Measurements from ENCODE around the gene TMEM168.

TMEM168 gene

DNA sequence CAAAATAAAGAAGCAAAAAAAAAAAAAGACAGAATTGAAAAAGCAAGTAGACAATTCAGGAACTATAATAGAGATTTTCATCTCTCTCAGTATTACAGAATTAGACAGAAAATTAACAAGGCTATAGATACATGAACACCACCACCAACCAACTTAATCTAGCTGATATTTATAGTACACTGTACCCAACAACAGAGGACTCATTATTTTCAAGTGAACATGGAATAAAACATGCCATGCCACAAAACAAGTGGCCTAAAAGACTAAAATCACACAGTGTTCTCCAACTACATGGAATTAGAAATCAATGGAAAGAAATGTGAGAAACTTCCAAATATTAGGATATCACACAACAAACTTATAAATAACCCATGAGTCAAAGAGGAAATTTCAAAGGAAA is 9.1 kb downstream of the TMEM168 start:
- no peak for DNase-seq (ENCODE audit: low read depth)
- TF ChIP-seq, protein P1, sequence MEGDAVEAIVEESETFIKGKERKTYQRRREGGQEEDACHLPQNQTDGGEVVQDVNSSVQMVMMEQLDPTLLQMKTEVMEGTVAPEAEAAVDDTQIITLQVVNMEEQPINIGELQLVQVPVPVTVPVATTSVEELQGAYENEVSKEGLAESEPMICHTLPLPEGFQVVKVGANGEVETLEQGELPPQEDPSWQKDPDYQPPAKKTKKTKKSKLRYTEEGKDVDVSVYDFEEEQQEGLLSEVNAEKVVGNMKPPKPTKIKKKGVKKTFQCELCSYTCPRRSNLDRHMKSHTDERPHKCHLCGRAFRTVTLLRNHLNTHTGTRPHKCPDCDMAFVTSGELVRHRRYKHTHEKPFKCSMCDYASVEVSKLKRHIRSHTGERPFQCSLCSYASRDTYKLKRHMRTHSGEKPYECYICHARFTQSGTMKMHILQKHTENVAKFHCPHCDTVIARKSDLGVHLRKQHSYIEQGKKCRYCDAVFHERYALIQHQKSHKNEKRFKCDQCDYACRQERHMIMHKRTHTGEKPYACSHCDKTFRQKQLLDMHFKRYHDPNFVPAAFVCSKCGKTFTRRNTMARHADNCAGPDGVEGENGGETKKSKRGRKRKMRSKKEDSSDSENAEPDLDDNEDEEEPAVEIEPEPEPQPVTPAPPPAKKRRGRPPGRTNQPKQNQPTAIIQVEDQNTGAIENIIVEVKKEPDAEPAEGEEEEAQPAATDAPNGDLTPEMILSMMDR (conservative IDR thresholded peaks at IDR 0.05; ENCODE audit: low read depth, low read length) = no peak
- no peak overlapping the region for H3K4me3 ChIP-seq (ENCODE audit: low read length)

GRCh38 chr7:112779667-112780066 is 10.5 kb downstream of the TMEM168 start:
- H3K4me3 ChIP-seq (ENCODE audit: low read length) = no peak overlapping the region
- no peak for DNase-seq (ENCODE audit: low read depth)
- TF ChIP-seq, protein P1 (conservative IDR thresholded peaks at IDR 0.05; ENCODE audit: low read depth, low read length) = no peak

GRCh38 chr7:112777406-112777805 is 12.8 kb downstream of the TMEM168 start:
- TF ChIP-seq, protein P1 (conservative IDR thresholded peaks at IDR 0.05; ENCODE audit: low read depth, low read length) = no peak
- H3K4me3 ChIP-seq (ENCODE audit: low read length) = no peak overlapping the region
- DNase-seq (ENCODE audit: low read depth) = no peak

- TF ChIP-seq, protein P1 (conservative IDR thresholded peaks at IDR 0.05; ENCODE audit: low read depth, low read length) = no peak
- no peak overlapping the region for H3K4me3 ChIP-seq (ENCODE audit: low read length)
- no peak for DNase-seq (ENCODE audit: low read depth)
Measured at GRCh38 chr7:112771166-112771565, 19.0 kb downstream of the TMEM168 start.

DNA sequence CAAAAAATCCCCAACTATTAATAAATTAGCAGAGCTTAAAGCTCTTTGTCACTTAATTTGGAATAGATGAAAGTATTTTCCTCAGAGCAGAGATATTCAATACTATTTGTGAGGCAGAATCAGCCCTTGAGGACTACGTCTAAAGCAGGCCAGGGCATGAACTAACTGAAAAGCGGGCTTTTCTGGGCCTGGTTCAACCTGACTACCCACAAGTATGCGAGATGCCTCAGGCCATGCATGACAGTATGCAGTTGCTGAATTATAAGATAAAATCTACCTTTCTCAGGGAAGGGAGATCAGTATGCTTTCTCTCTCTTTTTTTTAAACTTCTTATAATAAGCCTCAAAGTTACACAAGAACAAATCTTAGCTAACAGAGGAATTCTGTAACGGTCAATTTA is 20.1 kb downstream of the TMEM168 start:
- no peak for DNase-seq (ENCODE audit: low read depth)
- TF ChIP-seq, protein P1 (conservative IDR thresholded peaks at IDR 0.05; ENCODE audit: low read depth, low read length) = no peak
- H3K4me3 ChIP-seq (ENCODE audit: low read length) = no peak overlapping the region

GRCh38 chr7:112765105-112765504 is 25.1 kb downstream of the TMEM168 start:
- TF ChIP-seq, protein P1 (conservative IDR thresholded peaks at IDR 0.05; ENCODE audit: low read depth, low read length) = no peak
- H3K4me3 ChIP-seq (ENCODE audit: low read length) = no peak overlapping the region
- no peak for DNase-seq (ENCODE audit: low read depth)

GRCh38 chr7:112763996-112764395 is 26.2 kb downstream of the TMEM168 start:
- DNase-seq (ENCODE audit: low read depth) = no peak
- no peak overlapping the region for H3K4me3 ChIP-seq (ENCODE audit: low read length)
- TF ChIP-seq, protein P1 (conservative IDR thresholded peaks at IDR 0.05; ENCODE audit: low read depth, low read length) = no peak
